Transverse colon (tissue), 4 donors: ENCODE results near the gene LNX2.
A peak's percentile ranks its signal among the peaks of the same experiment; 100 is the strongest.

ENCODE experiments used
- EP300 ChIP-seq: sonication (generic); formaldehyde crosslinking; IDR thresholded peaks from one replicate; pipeline ENCODE4 v1.6.1; 2017; ENCODE audit warnings: antibody characterized with exemption, low read depth
- POLR2A ChIP-seq: fragments of 450-650 bp; IDR thresholded peaks from one replicate; pipeline ENCODE4 v1.6.1; 2016; ENCODE audit warnings: antibody characterized with exemption, mild to moderate bottlenecking, moderate library complexity
- POLR2AphosphoS5 ChIP-seq, 3 donors: sonication (generic); formaldehyde crosslinking; IDR thresholded peaks; one replicate each; pipeline ENCODE4 v1.6.1; 2016; ENCODE audit warnings: antibody characterized with exemption in 3 of 3
- TF ChIP-seq, protein P1 (sequence below), 5 experiments: fragments of 200-600 bp in 3 of 5; fragments of 450-650 bp in 2 of 5; sonication (generic) in 3 of 5; IDR thresholded peaks; 1 replicate in 2 of 5; 2 replicates in 3 of 5; pipeline ENCODE4 v1.5.1; 2016 to 2017; ENCODE audit warnings: antibody characterized with exemption in 5 of 5, inconsistent platforms in 3 of 5, mild to moderate bottlenecking in 2 of 5, moderate library complexity in 1 of 5

DNA sequence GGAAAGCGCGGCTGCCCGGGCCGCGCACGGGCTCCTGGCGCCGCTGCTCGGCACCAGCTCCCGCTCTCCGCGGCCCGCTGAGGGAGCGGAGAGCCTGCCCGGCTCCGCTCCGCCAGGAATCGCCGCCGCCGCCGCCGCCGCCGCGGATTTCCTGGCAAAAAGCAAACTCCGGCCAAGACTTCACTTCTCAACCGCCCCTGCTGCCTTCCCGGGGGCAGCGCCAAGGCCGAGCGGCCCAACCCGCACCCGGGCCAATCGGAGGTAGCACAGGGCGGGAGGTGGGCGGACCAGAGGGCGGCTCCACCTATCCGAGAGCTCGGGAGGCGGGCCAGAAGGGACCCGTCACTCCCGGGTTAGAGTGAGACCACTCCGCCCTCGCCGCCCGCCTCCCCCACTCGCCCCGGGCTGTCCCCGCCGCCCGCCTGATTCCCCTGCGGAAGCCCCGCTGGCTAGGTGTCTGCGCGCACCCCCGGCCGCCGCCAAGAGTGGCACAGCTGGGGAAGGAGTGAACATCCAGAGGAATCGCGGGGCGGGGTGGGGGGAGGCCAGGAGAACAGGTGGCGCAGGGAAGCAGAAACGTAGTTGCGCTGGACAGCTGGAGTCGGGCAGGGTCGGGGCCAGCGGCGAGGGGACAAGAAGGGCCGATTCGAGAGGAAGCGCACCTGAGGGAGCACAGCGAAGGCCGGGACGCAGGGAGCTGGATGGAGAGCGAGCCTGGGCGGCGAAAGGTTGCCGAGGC lies at the start of gene LNX2:
- TF ChIP-seq, protein P1, sequence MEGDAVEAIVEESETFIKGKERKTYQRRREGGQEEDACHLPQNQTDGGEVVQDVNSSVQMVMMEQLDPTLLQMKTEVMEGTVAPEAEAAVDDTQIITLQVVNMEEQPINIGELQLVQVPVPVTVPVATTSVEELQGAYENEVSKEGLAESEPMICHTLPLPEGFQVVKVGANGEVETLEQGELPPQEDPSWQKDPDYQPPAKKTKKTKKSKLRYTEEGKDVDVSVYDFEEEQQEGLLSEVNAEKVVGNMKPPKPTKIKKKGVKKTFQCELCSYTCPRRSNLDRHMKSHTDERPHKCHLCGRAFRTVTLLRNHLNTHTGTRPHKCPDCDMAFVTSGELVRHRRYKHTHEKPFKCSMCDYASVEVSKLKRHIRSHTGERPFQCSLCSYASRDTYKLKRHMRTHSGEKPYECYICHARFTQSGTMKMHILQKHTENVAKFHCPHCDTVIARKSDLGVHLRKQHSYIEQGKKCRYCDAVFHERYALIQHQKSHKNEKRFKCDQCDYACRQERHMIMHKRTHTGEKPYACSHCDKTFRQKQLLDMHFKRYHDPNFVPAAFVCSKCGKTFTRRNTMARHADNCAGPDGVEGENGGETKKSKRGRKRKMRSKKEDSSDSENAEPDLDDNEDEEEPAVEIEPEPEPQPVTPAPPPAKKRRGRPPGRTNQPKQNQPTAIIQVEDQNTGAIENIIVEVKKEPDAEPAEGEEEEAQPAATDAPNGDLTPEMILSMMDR (IDR thresholded peaks at IDR 0.05) = no peak
- TF ChIP-seq POLR2A (peak; percentile 84), POLR2AphosphoS5 (IDR thresholded peaks at IDR 0.05) (peak; percentile 90 to 95 (median 94)), EP300 (no peak)
